AG09309 (cell line): ENCODE results near the gene ZNF600.
A peak's percentile ranks its signal among the peaks of the same experiment; 100 is the strongest.
"Not testable (repeated sequence)": the region's sequence is repeated elsewhere in the genome, so short reads cannot be mapped to it uniquely, and the experiment has no call there.

Experiments
- DNase-seq: peaks from one replicate; pipeline ENCODE4 v3.0.0-alpha.2; 2010; ENCODE audit warnings: low read depth
- H3K4me3 ChIP-seq: 2 replicates; pipeline ENCODE4 v1.5.1; 2011; ENCODE audit warnings: mild to moderate bottlenecking, low read depth, low read length, moderate library complexity; ENCODE audit not compliant: control insufficient read depth
- CTCF ChIP-seq: IDR thresholded peaks from 2 replicates; pipeline ENCODE4 v1.5.1; 2011; ENCODE audit warnings: mild to moderate bottlenecking, low read depth, low read length, inconsistent platforms; ENCODE audit not compliant: insufficient read depth, control insufficient read depth; ENCODE audit errors: missing control alignments

ZNF600 gene

GRCh38 chr19:52786464-52787354, at the start of gene ZNF600:
TSS of gene ZNF600 (minus strand) at chr19:52786791. CDS start at chr19:52778888, 7,903 bp downstream.
- TF ChIP-seq CTCF = peak; percentile 19
- H3K4me3 ChIP-seq = peak within 1 kb of the TSS; percentile 64
- DNase-seq = peak; percentile 18

DNA sequence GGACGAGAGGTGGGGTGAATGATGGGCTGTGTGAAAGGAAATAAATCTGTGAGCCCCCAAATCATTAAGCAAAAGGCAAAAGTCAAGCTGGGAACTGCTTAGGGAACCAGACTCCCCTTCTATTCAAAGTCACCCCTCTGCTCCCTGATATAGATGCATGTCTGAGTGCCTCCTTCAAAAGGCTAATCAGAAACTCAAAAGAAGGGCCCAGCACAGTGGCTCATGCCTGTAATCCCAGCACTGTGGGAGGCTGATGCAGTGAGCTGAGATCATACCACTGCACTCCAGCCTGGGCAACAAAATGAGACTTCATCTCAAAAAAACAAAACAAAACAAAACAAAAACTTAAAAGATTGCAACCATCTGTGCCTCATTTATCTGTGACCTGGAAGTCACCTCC, 47.7 kb upstream of the ZNF600 start:
- not testable (repeated sequence) for DNase-seq, H3K4me3 ChIP-seq

GRCh38 chr19:52833541-52833940, 47.0 kb upstream of the ZNF600 start:
- DNase-seq, H3K4me3 ChIP-seq: not testable (repeated sequence)

- not testable (repeated sequence) for DNase-seq, H3K4me3 ChIP-seq
These were observed 43.3 kb upstream of the ZNF600 start for GRCh38 chr19:52829866-52830265.

- TF ChIP-seq CTCF = no peak
- no peak for DNase-seq
- H3K4me3 ChIP-seq = no peak overlapping the region
These were observed 39.2 kb upstream of the ZNF600 start for GRCh38 chr19:52825765-52826164.

- no peak for TF ChIP-seq CTCF
- H3K4me3 ChIP-seq = no peak overlapping the region
- no peak for DNase-seq
These were observed 37.1 kb upstream of the ZNF600 start for GRCh38 chr19:52823676-52824075.

DNA sequence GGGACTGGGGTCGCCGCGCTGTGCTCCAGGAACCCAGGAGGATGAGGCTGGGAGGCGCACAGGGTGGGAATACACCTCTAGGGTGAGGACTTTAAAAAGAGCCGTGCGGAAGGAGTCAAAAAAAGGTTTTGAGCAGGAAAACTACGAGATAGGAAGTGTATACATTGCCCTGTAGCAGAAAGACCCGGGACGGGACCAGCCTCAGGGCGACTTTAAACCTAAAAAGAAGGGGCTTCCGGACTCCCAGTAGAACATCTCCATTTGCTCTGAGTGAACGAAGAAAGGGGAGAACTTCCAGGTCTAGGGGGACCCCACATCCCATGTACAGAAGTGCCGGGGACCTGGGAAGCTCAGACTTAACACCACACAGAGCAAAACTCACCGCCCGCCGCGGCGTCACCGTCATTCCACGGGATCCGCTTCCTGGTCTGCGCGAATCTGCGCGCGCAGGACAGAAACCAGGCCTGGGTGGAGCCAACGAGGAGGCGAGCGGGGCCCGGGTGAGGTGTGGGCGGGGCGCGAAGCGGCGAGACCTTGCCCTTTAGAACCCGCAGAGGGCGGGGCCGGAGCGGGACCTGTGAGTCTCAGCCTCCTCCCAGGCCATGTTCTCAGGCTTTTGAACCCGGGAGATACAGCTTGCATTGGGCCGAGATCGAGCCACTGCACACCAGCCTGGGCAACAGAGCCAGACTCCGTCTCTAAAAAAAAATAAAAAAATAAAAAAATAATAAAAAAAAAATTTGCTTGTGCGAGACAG, 34.8 kb upstream of the ZNF600 start, which contains the start of gene ZNF28:
TSS of gene ZNF28 (minus strand) at position 430 of the 757 bp plus-strand sequence. CDS start 3,675 bp downstream, outside the sequence.
- DNase-seq = not testable (repeated sequence)
- H3K4me3 ChIP-seq = peak within 1 kb of the TSS; percentile 62

DNA sequence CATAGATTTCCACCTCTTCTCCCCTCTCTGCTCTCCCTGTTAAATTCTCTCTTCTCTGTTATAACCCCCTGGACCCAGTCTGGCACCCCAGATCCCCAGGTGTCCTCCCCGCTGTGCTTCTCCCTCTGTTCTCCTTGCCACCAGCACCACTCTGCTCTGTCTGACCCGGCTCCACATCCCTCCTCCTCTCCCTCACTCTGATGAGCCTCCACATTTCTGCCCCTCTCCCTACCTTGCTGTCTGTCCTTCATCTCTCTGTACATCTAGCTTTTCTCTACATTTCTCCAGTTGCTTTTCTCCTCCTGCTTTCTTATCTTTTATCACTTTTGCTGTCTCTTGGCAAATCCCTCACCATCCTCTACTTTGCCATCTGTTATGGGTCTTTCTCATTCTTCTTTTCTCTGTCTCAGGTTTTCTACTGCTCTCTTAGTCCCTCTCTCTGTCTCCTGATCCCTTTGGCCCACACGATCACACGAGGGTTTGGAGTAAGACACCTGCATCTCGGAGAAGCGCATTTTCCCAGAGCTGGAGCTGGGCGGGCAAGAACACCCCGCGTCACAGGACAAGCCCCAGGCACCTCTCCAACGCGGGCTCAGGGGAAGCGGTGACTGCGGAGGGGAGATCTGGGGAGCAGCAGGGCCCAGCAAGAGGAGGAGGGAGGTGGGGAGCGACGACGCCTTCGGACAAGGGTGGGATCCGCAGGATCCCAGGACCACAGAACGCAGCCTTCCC, 34.0 kb upstream of the ZNF600 start:
- H3K4me3 ChIP-seq = peak overlapping the region; percentile 62
- DNase-seq = not testable (repeated sequence)

- no peak overlapping the region for H3K4me3 ChIP-seq
- no peak for TF ChIP-seq CTCF
- DNase-seq = no peak
These were observed 23.2 kb upstream of the ZNF600 start for GRCh38 chr19:52809801-52810200.

GRCh38 chr19:52799950-52800640, 13.5 kb upstream of the ZNF600 start:
- H3K4me3 ChIP-seq, DNase-seq: not testable (repeated sequence)
